GM19099 (cell line): ENCODE data around the gene ZNF554.

ENCODE experiments used
- POLR2A ChIP-seq: IDR thresholded peaks from 3 replicates; pipeline ENCODE4 v1.6.1; 2011; ENCODE audit warnings: low read depth; ENCODE audit not compliant: insufficient read length; ENCODE audit errors: extremely low read depth

ZNF554 gene

DNA sequence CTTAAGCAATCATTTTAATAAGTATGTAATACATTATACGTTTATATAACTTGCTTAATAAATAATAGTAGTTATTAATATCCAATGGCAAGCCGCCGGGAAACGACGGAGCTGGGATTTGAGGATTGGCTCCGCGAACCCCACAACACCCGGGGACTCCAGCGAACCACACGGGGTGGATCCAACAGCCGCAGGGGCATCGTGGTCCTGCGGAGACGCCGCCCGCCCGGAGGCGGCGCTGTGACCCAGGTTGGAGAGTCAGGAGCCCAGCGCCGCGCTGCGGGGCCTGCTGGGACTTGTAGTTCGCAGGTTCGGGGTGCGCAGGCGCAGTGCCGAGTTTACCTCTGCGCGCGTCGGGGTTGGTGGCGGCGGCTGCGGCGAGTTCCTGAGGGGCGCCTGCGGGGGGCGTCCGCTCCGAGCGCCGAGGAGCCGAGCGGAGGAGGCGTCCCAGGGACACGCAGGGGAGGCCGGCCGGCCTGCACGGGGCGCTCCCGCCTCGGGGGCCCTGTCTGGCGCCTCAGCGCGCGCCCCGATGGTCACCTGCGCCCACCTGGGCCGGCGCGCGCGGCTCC, at the start of gene ZNF554:
Gene ZNF554 (plus strand): TSS at position 329 of the 572 bp plus-strand sequence. CDS start 204 bp downstream, at position 533.
- TF ChIP-seq POLR2A: peak; percentile 57

GRCh38 chr19:2770055-2771013, 49.3 kb upstream of the ZNF554 start:
- TF ChIP-seq POLR2A: no peak

DNA sequence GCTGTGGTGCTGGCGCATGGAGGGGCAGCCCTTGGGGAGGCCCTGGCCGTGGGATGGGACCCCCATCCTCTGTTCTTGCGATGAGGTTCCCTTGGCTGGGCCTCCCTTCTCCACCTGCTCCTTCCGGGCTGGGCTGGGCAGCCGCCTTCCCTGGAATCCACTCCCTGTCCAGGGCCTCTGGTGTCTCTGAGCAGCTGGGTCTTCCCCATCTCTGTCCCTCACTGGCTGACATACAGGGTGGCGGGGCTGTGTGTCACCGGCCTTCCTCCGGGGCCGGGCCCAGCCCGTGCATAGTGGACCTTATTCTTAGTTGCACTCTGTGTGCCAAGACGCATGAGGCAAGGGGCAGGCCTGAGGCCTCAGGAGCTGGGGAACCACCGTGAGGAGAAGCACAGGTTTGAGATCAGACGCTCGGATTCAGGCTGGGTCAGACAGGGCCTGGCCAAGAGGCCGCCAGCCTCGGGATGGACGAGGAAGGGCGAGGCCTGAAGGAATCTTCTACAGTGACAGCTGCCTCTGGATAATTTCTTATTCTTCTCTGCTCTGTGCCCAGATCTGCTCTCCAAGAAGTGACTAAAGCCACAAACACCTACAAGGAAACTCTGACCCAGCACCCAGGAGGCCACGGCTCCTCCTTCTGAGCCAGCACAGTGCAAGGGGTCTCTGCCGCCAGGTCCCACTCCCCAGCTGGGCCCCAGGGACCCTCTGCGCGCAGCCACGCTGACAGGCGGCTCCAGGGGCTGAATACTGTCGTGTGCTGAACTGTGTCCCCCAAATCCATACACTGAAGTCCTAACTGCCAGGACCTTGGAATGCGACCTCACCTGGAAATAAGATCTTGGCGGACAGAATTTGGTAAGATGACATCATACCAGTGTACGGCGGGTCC, 47.6 kb upstream of the ZNF554 start:
- no peak for TF ChIP-seq POLR2A

DNA sequence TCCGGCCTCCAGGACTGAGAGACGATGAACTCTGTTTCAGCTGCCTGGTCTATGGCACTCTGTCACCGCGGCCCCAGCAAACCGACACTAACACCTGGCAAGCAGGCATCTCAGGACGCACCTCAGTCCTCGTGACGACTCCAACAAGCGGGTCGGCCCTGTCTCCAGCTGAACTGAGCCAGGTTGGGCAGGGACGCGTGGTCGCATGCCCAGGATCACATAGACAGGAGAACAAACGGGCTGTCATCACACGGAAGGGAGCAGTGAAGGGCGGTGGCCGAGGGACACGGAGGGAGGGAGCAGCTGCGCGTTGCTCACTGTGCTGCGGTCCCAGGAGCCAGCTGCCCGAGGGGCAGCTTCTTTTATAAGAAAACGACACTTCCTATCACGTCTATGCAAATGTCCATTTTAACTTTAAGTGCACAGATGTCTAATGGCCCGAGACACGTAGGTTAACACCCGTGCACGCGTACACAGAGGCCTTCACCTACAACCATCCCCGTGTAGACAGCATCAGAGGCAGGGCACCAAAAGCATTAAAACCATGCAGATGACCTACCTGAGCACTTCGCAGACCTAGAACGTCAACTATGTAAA, 45.5 kb upstream of the ZNF554 start:
- TF ChIP-seq POLR2A: no peak

- TF ChIP-seq POLR2A: no peak
Observed at GRCh38 chr19:2774953-2775555, 44.6 kb upstream of the ZNF554 start.

GRCh38 chr19:2775556-2776430, 43.9 kb upstream of the ZNF554 start:
- no peak for TF ChIP-seq POLR2A

DNA sequence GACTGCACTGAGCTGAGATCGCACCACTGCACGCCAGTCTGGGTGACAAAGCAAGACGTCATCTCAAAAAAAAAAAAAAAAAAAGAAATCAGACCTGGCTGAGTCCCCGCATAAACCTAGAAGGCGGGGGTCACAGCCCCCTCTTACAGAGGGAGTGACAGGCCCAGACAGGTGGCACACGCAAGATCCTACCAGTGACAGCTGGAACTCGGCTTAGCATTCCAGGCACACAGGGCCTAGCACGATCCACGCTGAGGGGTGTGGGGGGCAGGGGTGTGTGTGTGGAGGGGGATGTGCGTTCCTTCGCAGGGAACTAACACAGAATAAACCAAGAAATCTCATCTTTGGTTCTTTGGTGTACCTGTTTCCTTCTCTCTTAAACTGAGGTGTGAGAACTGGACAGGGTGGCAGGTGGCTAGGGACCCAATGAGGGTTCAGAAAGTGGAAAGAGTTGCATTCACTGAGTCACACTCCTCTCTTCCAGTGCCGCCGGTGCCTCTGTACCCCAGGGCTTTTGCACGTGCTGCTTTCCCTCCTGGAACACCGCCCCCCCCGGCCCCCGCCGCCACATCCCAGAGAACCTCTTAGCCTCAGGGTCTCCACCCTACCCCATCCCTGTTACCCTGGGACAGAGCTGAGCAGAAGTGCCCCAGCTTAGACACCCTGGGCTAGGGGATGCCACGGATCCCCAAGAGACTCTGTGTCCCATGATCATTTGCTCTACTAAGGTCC, 41.5 kb upstream of the ZNF554 start:
- TF ChIP-seq POLR2A: no peak

GRCh38 chr19:2779121-2779740, 40.4 kb upstream of the ZNF554 start:
- TF ChIP-seq POLR2A: no peak

- TF ChIP-seq POLR2A: no peak
Observed at GRCh38 chr19:2780284-2780683, 39.4 kb upstream of the ZNF554 start.

GRCh38 chr19:2782329-2782935, 37.2 kb upstream of the ZNF554 start:
- no peak for TF ChIP-seq POLR2A

DNA sequence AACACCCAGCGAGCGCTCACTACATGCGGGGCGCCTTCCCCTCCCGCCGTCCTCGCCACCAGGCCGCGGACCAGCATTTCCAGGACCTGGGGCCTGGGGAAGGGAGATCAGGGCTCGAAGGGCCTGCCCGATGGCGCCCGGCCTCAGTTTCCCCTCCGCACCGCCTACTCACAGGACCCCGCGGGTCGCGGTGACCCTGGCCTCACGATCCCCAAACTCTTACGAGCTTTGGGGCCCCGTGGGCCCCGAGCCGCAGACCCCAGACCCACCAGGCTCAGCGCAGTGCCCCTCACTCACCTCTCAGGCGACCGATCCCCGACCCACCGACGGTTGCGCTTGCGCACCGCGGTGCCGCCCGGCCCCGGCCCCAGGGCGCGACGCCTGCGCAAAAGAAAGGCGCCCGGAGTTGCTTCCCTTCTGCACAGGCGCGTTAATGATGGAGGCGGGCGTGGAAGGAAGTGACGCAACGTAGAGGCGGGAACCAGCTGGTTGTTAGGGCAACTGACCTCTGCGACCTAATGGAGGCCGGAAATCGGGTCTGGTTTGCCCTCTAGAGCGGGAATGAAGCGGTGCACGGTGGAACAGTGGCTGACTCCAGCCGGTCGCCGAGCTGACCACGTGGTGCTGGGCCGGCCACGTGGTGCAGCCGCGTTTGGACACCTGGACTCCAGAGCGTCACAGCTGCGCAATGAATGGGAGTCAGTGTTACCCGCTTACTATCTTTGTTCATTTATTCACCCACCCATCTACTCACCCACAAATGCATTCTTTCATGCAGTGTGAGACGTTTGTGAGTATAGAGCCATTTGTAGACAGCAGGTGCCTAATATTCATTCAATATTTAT, 36.5 kb upstream of the ZNF554 start, which contains the start of gene SGTA:
Gene SGTA (minus strand): TSS at position 338 of the 845 bp plus-strand sequence. CDS start 14,205 bp downstream, outside the sequence.
- peak; percentile 89 for TF ChIP-seq POLR2A
